Measurements from ENCODE around the gene PGAP2. TPM values are rescaled to one million over a fixed set of nuclear protein-coding genes. Genes with fewer than 3 reads are reported as not detected.

PGAP2 gene
- total RNA-seq, 2 donors from 2014 or later = 21.3 to 26.8 TPM

DNA sequence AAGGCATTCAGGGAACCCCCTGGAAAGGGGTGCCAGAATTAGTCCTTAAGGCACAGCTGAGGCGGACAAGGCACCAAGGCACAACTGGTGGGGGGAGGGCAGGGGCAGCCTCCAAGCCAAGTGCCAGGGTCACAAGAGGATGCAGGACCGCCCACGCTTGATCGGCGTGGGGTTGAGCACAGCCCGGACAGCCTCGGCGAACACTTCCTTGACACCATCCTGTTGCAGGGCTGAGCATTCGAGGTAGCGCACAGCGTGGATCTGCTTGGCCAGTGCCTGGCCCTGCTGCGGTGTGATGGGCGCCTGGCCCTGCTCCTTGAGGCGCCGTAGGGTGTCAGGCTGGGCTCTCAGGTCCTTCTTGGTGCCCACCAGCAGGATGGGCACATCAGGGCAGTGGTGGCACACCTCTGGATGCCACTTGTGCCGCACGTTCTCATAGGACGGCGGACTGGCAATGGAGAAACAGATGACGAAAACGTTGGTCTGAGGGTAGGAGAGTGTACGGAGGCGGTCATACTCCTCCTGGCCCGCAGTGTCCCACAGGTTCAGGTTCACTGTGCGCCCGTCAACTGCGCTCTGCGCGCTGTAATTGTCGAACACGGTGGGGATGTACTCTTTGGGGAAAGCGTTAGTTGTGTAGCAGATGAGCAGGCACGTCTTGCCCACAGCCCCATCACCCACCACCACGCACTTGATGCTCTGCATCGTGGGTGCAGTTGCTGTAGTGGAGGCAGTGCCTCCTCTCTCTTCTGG is 19.2 kb downstream of the PGAP2 start:
- intact Hi-C loops (cut with DNase I, micrococcal nuclease) = no loop called here
- DNase-seq (no peak), ATAC-seq (no peak)

DNA sequence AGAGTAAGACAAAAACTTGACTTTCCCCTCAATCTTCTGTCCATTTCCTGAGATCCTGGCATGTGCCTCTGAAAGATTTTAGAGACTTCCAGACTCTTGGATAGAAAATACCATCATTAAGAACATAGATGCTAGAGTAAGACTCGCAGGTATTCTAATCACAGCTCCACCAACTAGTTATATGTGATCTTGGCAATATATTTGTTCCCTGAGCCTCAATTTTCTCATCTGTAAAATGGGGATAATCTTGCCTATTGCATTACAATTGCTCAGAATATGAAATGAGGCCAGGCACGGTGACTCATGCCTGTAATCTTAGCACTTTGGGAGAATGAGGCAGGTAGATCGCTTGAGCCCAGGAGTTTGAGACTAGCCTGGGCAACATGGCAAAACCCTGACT is 21.7 kb downstream of the PGAP2 start:
- ATAC-seq (no peak), DNase-seq (no peak)
- intact Hi-C loops (cut with DNase I, micrococcal nuclease) = no loop called here

DNA sequence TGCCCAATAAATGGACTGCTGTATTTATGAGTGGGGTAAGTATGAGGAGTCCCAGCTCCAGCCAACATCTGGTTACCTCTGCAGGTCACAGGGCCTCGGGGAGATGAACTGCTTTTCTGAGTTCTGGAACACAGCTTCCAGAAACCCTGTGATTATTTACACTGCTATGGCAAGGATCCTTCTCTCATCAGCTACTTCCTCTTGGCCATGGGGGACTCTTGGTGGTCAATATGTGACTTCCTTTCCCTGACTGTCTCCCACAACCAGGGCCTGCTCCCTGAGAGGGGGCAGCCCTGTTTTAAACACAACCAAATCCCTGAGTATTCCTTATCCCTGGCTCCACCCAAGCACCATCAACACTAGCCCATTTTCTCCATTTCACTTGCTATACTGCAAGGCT is 22.4 kb downstream of the PGAP2 start:
- ATAC-seq = no peak
- no peak for DNase-seq
- intact Hi-C loops (cut with DNase I, micrococcal nuclease) = no loop called here

DNA sequence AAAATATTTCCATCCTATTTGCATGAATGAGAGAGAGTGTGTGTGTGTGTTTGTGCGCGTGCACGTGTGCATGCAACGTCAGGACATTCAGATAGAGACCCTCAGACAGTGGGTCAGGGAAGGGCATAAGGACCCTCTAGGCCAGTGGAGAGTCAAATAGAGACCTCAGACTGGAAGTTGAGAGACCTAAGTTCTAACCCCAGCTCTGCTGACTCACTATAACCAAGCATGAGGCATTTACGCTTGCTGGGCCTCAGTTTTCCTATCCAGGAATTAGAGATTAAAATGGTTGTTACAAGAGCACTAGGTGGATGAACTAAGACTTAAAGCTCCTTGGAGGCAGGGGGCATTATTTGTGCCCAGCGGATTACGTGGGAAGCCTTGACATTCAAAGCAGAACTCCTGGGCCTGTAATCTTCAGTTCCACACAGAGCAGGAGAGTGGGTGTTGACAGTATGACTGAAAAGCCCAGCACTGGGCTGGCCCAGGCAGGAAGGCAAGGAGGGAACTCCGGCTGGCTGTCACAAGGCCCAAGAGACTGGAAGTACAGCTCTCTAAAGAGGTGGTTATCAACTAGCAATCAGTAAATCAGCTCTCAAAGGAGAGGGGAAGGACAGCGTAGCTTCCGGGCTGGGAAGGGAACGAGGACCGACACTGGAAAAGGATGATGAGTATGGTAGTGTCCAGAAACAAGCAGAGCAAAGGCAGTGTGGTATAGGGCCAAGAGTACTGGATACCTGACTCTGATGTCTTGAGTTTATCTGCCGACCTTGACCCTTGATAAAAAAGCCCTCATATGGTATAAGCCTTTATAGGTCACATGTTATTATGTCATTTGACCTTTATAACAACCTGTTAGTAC is 23.2 kb downstream of the PGAP2 start:
- ATAC-seq (peak; percentile 8), DNase-seq (no peak)
- intact Hi-C loops (cut with DNase I, micrococcal nuclease) = no loop called here

DNA sequence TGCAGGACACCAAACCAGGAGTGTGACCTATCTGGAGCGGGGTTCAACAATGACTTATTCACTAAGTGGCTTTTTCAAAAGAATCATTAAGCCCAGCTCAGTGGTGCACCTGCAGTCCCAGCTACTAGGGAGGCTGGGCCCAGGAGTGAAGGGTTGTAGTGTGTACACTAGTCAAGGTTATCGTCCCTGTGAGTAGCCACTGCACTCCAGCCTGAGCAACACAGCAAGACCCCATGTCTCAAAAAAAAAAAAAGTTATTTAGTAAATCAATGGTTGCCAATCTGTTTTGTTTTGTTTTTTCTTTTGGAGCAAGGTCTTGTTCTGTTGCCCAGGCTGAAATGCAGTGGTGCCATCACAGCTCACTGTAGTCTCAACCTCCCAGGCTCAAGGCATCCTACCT is 24.5 kb downstream of the PGAP2 start:
- ATAC-seq = no peak
- intact Hi-C loops (cut with DNase I, micrococcal nuclease) = no loop called here
- DNase-seq = no peak

DNA sequence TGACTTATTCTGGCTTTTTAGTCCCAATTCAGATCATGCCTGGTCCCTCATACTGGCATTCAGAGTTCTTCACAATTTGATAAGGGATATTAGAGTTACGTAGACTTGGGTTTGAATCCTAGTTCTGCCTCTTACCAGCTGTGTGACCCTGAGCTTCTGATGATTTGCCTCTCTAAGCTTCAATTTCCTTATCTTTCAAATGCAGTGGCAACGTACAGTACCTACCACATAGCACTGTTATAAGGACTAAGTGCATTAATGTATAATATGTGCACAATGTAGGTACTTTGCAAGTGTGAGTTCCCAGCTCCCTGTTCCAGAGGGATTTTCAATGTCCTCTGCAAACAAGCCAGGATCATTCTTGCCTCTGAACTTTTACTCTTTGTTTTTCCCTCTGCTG is 25.1 kb downstream of the PGAP2 start:
- ATAC-seq = no peak
- DNase-seq = no peak
- intact Hi-C loops (cut with DNase I, micrococcal nuclease) = no loop called here

DNA sequence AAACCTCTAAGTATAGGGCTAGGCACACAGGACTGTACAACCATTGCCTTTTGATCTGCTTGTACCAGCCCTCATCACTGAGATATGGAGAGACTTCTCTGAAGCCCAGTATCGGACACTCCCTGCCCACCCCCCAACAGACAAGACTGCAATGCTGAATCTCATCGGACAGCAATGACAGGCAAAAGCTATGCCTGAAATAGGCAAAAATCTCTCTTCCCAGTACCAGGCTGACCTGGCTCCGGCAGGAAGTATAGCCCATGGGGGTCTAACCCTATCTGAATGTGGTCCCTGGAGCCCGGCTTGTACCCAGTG is 25.9 kb downstream of the PGAP2 start:
- ATAC-seq = no peak
- intact Hi-C loops (cut with DNase I, micrococcal nuclease) = no loop called here
- DNase-seq = no peak

DNA sequence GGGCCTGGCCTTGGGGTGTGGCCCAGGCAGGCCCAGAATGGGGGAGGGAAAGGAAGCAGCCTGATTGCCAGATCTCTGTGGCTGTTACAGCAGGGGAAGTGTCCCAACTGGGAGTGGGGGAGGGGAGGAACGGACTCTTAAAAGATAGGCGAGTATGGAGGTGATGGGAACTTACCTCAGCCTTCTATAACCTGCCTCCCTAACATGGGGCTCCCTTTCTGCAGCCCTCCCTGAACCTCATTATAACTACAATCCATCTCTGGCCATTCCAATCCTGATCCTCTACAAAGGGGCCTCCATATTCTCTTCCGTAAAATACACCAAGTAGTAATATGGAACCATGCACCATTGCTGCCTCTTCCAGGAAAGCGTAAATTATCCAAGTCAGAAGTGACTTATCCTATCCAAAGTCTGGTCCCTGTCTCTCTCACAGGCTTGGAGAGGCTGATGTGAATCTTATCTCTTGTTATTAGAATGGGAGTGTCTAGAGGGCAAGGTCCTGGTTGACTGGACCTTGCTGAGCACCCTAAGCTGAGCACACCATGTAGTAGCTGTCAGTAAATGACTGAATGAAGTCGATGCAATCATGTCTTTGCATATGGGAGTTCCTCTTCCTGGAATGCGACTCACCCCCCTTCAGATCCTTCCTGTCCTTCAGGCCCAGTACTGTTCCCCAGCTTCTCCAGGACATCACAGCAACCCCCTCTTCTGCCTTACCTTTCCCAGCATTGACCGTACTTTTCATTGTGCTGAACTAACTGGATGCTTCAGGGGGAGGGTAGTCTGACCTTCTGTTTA is 26.5 kb downstream of the PGAP2 start:
- intact Hi-C loops (cut with DNase I, micrococcal nuclease) = no loop called here
- peak; percentile 57 to 60 for DNase-seq
- peak; percentile 70 for ATAC-seq

DNA sequence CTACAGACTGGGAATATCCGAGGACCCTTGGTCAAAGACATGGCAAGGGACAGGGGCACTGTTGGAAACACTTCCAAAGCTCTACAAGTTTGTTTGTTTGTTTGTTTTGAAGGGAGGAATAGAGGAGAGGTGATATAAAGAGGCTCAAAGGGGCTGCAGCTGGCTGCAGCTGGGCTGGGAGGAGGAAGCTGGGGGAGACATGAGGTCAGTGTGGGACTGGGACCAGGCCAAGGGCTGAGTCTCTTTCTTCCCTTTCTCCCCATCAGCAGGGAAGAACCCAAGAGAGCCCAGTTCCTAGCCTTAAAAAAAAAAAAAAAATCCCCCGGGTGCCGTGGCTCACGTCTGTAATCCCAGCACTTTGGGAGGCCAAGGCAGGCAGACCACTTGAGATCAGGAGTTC is 27.4 kb downstream of the PGAP2 start:
- DNase-seq (no peak), ATAC-seq (no peak)
- intact Hi-C loops (cut with DNase I, micrococcal nuclease) = no loop called here

DNA sequence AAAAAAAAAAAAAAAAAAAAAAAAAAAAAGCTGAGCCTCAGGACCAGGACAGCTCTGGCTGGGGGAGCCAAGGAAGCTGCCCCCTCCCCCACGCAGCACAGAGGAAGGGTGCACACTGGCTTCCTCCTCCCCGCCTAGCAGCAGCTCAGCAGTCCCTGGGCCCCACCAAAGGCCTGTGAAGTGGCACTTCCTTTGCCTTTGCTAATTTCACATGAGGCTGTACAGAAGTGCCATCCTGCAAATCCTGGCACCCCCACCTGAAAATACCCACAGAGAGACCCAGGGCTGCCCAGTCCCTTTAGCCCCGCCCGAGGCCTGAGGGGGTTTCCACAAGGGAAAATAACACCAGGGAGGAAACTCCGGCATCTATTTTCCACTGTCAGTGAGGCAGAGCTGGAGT is 28.5 kb downstream of the PGAP2 start:
- DNase-seq (peak; percentile 50 to 61), ATAC-seq (no peak)
- intact Hi-C loops (cut with DNase I, micrococcal nuclease) = no loop called here

DNA sequence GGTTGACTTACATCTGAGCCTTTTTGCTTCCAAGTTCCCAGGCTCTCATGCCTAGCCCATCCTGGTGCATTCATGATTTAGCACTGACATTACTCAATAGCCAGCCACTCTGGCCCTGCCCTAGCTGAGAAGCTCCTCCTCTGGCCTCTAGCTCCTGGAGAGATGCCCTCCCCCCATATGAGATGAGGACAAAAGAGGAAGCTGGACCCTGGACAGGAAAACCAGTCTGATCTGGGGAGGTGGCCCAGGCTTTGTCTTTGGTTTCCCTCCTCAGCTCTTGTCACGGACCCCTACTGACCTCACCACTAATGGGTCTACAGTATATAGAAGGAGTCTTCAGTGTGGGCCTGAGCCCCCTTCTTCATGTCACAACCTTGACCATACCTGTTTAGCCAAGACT is 29.4 kb downstream of the PGAP2 start:
- DNase-seq = peak; percentile 32 to 55
- no peak for ATAC-seq
- intact Hi-C loops (cut with DNase I, micrococcal nuclease) = no loop called here

DNA sequence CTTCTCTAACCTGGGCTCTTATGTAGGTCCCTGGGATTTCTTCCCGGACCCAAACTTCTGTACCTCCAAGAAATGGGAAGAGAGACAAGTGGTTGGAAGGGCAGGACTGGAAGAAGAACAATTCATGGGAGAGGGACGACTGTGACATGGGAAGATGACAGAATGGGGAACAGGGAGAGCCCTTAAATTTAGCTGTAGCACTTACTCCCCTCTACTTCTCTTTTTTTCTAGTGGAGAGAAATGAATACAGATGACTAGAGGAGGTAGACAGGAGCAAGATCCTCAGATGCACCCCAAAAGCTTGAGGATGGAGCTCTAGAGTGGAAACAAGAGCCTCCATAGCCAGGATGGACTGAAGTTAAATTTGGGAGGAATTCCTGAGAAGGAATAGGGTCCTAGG is 30.1 kb downstream of the PGAP2 start:
- ATAC-seq (no peak), DNase-seq (no peak)
- intact Hi-C loops (cut with DNase I, micrococcal nuclease) = no loop called here

DNA sequence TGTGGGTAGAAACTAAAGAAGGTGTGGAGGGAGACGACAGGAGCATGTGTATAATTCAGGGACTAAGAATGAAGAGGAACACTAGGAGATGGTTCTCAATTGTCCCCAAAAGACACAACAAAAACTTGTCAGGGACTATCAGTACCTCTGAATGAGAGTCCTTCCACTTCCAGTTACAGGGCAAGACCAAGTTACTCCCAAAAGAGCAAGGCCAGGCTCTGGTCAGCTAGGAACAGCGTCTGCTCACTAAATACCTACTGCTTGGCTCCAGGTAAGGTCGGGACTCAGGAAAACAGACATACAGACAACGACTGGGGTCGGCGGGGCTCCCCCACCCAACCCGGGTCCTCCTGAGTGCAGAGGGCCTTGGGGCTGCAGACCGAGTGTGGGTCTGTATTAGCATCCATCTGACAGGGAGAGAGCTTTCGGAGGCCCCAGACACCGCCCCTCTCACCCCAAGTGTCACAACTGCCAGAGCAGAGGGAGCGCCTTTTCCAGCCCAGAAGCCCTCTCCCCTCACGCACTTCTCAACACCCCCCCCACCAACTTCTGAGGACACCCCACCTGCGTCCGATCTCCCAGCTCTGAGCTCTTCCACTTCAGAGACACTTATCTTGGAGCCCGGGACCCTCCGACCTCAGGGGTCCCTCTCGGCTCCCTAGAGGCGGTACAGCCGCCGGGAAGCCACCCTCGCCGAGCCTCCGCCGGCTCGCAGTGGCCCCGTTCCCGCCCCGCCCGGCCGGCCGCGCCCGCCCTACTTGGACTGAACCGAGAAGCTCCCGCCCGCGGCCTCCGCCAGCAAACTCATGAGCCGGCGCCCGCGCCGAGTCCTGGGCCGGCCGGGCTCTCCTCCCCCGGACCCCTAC is 31.9 kb downstream of the PGAP2 start:
- intact Hi-C loops (cut with DNase I, micrococcal nuclease) = no loop called here
- DNase-seq = peak; percentile 36 to 84
- peak; percentile 61 for ATAC-seq

DNA sequence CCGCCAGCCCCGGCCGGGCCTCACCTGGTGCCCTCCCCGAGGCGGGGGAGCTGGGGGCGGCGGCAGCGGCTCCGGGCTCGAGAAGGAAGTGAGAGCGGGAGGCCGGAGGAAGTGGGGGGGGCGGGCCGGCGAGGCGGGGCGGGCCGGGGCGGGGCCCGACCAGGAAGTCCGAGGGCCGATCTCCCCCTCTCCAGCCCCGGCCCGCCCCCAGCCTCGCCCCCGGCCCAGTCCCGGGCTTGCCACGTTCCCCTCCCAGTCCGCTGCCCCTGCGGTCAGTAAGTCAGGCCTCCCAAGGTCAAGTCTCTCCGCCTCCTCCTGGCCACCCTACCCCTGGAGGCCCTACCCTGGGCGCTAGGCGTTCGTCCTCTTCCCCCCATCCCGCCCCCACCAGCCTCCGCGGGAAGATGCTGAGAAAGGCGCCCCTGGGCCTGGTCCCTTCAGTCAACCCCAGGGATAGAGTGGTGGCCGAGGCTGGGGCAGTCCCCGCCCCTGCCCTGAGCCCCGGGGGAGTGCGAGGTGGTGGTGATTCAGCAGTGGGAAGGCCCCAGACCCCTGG is 32.6 kb downstream of the PGAP2 start, which contains the start of gene RHOG:
RHOG (minus strand) TSS at position 90 of the 556 bp plus-strand sequence. CDS start 12,821 bp downstream, outside the sequence.
- DNase-seq (peak; percentile 86 to 91), ATAC-seq (peak; percentile 82)
- intact Hi-C loops (cut with DNase I, micrococcal nuclease) = no loop called here

DNA sequence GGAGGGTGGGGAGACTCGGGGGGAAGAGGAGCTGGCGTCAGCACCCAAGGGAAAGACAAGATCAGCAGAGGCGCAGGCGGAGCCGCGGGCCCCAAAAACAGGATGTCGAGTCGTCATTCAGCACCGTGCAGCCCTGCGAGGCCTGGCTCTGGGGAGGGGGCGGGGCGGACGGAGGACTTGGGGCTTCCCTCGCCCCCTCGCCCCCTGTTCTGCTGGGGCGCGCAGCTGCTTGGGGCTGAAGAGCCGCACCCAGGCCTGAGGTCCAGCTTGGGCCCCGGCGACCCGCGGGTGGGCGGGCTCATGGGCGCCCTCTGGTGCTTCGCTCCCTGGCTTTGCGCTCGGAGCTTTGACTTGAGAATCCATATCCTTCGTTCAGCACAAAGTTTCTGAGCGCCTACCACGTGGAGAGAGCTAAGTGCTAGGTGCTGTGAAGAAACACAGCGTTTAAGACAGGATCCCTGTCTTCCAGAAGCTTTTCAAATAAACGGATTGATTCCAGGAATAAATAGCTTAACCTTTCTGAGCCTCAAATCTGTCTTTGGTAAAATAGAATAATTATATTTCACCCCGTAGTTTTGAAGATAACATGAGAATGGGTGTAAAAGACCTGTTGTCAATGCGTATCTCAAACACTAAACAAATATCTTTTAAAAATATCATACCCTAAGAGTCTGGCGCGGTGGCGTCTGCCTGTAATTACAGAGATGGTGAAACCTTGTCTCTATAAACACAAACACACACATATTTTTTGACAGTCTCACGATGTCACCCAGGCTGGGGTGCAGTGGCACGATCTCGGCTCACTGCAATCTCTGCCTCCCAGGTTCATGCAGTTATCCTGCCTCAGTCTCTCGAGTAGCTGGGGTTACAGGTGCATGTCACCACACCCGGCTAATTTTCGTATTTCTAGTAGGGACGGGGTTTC is 33.3 kb downstream of the PGAP2 start:
- ATAC-seq (peak; percentile 70), DNase-seq (peak; percentile 84 to 92)
- intact Hi-C loops (cut with DNase I, micrococcal nuclease) = no loop called here

DNA sequence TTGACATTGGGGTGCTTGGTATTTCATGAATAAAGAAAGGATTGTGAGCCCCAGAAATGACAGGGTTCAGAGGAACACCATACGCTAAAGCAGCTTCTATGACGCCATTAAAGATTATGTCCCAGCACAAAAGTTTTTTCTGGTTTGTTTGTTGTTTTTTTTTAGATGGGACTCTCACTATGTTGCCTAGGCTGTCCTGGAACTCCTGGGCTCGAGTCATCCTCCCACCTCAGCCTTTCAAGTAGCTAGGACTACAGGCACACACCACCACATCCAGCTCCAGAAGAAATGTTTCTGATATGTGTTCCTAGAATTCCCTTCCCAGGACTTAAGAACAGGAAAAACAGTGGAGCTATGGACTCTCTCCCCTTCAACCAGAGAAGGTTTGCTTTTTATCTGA is 35.0 kb downstream of the PGAP2 start:
- intact Hi-C loops (cut with DNase I, micrococcal nuclease) = no loop called here
- no peak for DNase-seq
- no peak for ATAC-seq

DNA sequence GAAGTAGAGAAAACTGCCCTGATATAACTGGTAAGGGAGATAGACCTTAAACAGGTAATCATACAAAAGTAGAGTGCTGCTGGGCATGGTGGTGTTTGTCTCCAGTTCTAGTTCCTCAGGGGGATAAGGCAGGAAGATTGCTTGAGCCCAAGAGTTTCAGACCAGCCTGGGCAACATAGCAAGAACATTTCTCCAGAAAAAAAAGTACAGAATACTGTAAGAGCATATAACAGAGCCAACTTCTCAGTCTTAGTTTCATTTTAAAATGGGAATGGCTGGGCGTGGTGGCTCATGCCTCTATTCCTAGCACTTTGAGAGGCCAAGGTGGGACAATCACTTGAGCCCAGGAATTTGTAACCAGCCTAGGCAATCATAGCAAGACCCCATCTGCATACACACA is 36.9 kb downstream of the PGAP2 start:
- ATAC-seq = no peak
- no peak for DNase-seq
- intact Hi-C loops (cut with DNase I, micrococcal nuclease) = no loop called here

Data from left colon (tissue), 2 donors.